ENCODE measurements around the gene ADAM33.

DNA sequence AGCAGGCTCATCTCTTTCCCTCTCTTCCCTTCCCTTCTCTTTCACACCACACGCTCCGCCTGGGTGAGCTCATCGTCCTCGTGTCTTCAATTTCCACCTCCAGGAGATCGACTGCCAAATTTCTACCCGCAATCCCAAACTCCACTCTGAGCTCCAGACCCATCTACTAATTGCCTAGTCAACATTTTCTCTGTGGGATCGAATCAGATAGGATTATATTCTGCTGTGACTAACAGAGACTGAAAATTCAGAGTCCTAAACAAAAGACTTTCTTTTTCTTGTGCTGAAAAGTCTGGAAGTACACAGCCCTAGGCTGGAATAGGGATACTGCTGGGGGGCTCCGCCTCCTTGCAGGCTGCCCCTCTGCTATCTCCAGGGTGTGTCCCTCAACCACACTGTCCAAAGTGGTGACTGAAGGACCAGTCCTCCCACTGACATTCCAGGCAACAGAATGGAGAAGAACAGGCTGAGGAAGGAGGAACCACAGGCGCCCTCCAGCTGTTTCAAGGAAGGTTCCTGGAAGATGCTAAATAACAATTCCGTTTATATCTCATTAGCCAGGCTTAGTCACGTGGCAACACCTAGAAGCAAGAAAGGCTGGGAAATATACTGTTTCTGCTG, 45.7 kb upstream of the ADAM33 start:
- TF ChIP-seq, protein P1, sequence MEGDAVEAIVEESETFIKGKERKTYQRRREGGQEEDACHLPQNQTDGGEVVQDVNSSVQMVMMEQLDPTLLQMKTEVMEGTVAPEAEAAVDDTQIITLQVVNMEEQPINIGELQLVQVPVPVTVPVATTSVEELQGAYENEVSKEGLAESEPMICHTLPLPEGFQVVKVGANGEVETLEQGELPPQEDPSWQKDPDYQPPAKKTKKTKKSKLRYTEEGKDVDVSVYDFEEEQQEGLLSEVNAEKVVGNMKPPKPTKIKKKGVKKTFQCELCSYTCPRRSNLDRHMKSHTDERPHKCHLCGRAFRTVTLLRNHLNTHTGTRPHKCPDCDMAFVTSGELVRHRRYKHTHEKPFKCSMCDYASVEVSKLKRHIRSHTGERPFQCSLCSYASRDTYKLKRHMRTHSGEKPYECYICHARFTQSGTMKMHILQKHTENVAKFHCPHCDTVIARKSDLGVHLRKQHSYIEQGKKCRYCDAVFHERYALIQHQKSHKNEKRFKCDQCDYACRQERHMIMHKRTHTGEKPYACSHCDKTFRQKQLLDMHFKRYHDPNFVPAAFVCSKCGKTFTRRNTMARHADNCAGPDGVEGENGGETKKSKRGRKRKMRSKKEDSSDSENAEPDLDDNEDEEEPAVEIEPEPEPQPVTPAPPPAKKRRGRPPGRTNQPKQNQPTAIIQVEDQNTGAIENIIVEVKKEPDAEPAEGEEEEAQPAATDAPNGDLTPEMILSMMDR (conservative IDR thresholded peaks at IDR 0.05; ENCODE audit: low read depth, low read length): no peak
- no peak for TF ChIP-seq EZH2 (IDR thresholded peaks at IDR 0.05; ENCODE audit: borderline replicate concordance, low read depth, low read length, poor library complexity, severe bottlenecking)

All from A673 (cell line).